COLO668 (cell line): ENCODE measurements around the gene C2orf80.
"Not testable (repeated sequence)": the region's sequence is repeated elsewhere in the genome, so short reads cannot be mapped to it uniquely, and the experiment has no call there.

ENCODE experiments used
- DNase-seq: peaks from one replicate; lab custom pipeline; 2025; ENCODE audit not compliant: unreplicated experiment; lab: John Stamatoyannopoulos, UW

C2orf80 gene

DNA sequence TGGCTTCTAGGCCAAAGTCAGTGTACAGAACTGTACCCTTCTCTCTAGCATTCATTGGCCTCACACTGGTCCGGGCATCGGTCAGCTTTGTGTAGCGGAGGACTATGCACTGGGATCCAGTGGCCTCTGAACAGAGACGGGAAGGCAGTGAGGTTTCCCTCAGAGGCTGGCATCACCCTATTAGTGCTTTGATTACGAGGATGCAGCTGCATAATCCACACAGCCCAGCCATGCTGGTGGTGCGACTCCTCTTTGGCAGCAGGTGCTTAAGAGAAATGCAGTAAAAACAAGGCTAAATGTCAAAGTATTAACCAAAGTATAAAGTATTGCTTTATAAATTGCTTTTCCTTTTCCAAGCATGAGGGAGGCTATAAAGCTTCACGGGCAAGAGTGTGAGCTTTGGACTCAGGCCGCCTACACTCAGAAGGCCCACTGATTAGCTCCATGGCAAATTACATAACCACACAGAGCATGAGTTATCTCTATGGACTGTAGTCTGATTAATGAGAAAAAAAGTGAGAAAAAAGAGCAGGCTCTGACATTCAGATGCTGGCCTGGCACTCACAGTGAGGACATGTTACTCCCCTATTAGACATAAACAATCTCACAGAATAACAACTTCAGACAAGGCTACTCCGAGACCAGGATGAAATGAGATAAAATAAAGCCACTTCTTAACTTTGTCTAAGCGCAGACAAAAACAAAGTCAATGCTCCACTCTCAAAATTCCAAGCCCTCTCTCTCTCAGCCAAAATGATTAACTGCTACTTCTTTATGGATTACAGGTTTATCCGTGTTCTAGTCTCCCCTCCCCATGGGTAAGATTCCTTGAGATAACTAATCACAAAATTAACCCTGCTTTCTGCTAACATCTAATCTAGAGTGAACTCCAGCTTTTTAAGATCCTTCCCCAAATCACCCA, 53.8 kb downstream of the C2orf80 start:
- DNase-seq, result no peak

DNA sequence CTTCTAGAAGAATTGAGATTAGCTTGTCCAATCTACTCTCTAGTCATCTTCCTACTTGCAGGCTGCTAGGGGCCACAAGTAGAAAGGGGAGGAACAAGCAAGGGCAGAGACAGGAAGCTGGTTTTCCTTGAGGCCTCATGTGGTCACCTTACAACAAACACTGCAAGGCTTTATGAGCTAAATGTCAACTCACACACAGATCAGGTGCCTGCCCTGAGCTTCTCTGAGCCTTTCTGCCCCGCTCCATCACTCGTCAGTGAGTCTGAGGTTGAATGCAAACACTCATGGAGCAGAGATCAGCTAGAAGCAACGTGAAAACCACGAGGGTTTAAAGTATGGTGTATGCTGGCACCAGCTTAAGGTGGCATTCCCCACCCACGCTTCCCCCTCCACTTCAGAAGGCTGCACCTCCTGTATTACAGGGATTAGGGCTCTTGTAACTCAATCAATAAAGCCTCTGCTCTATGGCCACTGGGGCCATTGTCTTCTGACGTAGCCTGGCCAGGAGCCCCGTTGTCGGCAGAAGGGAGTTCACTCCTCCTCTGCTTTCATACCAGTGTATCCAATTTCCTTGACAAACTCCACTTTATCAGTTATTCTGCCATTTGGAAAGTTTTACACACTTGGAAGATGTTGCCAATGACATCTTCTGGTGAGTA, 54.8 kb downstream of the C2orf80 start:
- no peak for DNase-seq

DNA sequence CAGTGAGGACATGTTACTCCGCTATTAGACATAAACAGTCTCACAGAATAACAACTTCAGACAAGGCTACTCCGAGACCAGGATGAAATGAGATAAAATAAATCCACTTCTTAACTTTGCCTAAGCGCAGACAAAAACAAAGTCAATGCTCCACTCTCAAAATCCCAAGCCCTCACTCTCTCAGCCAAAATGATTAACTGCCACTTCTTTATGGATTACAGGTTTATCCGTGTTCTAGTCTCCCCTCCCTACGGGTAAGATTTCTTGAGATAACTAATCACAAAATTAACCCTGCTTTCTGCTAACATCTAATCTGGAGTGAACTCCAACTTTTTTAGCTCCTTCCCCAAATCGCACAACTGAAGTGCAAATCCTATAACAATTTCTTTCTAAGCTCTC, 59.1 kb downstream of the C2orf80 start:
- DNase-seq, result no peak

DNA sequence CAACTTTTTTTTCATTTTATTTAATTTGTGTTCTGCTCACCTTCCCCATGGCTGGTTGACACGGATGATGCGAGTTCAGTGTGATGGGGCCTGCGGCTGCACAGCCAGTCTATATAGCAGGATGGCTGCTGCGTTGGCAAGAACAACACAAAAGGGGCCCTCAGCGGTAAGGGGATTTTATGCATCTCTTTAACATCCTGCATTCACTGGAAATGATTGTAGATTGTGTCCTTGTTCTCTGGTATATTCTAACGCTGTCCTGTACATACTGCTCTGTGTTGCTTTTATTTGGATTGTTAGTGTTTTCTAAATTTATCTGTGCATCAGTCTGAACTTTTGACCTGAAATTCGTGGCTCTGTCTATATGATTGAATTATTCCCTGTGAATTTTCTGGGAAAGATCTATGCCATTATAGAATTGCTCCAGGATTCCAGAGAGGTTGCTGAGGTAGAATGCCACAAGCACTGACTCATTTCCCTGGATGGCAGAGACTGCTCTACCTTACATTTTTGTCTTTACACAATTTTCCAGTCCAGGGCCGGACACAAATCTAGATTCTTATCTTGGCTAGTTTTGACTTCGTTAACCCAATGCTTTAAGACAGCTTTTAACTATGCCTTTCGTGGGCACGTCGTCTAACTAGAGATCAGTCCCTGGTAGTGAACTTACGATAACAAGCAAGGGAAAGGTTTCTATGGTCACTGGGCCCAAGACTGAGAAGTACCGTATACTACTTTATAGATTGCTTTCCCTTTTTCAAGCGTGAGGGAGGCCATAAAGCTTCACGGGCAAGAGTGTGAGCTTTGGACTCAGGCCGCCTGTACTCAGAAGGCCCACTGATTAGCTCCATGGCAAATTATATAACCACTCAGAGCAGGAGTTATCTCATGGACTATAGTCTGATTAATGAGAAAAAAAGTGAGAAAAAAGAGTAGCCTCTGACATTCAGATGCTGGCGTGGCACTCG, 59.8 kb downstream of the C2orf80 start, which contains the start of gene CRYGC:
Gene CRYGC, minus strand, starts transcription at position 85 of the 968 bp plus-strand sequence. Its CDS starts 36 bp downstream, at position 49.
- DNase-seq, result no peak

DNA sequence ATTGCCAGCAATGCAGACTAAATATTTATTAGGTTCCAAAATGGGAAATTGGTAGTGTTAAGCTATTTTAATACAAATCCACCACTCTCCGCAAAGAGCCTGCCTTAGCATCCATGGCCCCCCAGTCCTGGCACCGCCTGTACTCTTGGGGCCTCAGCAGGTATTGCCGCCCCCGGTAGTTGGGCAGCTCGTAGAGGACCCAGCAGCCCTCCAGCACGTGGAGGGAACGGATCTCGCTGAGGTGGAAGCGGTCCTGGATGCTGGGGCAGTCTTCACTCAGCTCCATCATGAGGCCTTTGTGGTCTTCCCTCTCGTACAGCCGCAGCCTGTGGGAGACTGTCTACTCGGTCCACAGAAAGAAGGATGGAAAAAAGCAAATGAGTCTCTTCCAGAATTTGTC, 61.7 kb downstream of the C2orf80 start:
- DNase-seq, result no peak

DNA sequence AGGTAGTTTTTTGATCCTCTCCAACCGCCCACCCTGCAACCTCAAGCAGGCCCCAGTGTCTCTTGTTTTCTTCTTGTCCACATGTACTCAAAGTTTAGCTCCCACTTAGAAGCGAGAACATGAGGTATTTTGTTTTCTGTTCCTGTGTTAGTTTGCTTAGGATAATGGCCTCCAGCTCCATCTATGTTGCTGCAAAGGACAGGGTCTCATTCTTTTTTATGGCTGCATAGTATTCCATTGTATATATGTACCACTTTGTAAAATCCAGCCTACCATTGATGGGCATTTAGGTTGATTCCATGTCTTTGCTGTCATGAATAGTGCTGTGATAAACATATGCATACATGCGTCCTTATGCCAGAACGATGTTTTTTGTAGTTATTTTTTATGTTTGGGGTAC, 62.7 kb downstream of the C2orf80 start:
- DNase-seq, result no peak

DNA sequence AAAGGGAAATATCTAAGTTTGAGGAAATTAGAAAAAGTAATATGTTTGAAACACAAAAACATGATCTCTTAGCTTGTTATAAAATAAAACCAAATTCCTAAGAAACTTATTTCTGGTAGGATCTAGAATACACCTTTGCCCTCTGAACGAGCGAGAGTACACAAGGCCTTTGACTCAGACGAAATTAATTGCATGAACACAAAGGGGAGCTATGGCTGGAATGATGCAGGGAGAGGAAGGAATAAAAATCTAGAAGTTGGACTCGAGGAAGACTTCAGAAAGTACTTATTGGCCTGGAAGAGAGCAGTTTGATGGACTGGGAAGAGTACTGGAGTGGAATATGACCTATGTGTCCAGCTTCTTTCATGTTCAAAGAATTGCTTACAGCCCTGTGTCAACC, 64.6 kb downstream of the C2orf80 start:
- DNase-seq, result no peak

DNA sequence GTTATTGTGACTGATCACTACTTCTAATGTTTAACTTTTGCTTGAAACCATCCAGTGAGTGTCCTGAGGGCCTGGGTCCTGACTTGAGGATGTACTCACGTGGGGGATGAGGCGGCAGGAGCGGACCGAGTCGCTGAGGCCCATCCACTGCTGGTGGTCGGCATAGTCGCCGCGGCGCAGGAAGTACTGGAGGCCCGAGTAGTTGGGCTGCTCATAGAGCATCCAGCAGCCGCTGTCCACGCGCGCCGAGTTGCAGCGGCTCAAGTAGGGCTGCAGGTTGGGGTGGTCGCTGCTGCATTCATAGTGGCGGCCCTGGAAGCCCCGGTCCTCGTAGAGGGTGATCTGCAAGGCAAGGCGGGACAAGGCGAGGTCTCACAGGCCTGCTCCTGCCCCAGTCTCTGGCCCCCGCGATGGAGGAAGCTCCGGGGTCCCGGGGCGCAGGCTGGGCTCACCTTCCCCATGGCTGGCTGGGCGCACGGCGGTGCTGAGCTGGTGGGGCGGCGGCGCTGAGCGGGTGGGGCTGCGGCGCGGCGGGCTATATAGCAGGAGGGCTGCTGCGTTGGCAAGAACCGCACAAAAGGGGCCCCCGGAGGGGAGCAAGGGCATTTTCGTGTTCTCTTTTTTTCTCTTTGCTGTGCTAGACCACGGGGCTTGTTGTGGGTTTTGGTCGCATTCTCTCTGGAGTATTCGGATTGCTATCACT, 65.7 kb downstream of the C2orf80 start, which contains the start of gene CRYGD:
Gene CRYGD, minus strand, starts transcription at position 512 of the 703 bp plus-strand sequence. Its CDS starts 51 bp downstream, at position 461.
- not testable (repeated sequence) for DNase-seq

DNA sequence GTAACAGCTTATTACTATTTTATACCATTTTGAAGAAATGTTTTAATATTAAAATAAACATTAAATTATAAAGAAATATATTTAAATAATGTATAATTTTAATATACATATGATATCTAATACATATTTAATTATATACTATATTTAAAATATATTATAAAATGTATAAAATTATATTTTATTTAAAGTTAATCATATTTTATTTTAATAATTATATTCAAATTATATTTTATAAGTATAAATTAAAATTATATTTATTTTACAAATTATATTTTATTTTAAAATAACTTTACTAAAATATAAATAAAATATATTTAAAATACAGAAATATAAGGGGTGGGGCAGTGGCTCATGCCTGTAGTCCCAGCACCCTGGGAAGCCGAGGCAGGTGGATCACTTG, 67.6 kb downstream of the C2orf80 start:
- no peak for DNase-seq

DNA sequence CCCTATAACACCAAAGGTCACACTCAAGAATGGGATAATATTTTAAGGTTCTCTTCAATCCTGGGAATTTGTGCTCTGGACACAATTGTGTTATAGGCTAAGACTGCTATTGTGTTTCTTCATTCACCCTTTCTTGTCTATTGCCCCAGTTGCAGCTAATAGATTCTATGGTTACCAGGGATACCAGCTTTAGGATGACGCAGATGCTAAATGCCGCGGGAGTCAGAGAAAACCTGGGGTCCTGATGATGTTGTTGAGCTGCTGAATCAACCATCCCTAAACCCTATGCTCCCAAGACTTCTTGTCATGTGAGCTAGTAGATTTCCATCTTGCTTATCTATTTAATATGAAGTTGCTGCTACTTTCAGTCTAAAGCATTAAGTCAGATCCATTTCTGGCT, 70.9 kb downstream of the C2orf80 start:
- no peak for DNase-seq

DNA sequence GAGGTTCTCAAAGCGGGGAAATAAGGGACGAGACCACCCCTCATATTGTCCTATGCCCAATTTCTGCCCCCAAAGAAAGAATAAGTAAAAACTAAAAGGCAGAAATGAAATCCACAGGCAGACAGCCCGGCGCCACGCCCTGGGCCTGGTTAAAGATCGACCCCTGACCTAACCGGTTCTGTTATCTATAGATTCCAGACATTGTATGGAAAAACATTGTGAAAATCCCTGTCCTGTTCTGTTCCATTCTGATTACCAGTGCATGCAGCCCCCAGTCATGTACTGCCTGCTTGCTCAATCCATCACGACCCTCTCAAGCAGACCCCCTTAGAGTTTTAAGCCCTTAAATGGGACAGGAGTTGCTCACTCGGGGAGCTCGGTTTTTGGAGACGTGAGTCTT, 72.4 kb downstream of the C2orf80 start:
- not testable (repeated sequence) for DNase-seq
